HL-60 (cell line): Measurements from ENCODE around the gene ANKRD60.

ENCODE experiments used
- DNase-seq, 2 experiments: peaks; one replicate each; pipeline ENCODE4 v3.0.0-alpha.2; 2010 to 2020; ENCODE audit warnings: low read depth in 1 of 2, low spot score in 1 of 2
- H3K27ac ChIP-seq: fragments of 250-450 bp; sonication (Bioruptor Pico); replicated peaks from 2 replicates; pipeline ENCODE4 v1.5.1; 2020; ENCODE audit warnings: mild to moderate bottlenecking, moderate library complexity
- H3K27me3 ChIP-seq: fragments of 250-450 bp; sonication (Bioruptor Pico); 2 replicates; pipeline ENCODE4 v1.5.1; 2021; ENCODE audit warnings: mild to moderate bottlenecking, moderate library complexity; ENCODE audit not compliant: insufficient read depth, poor library complexity, severe bottlenecking
- H3K4me3 ChIP-seq: replicated peaks from 2 replicates; pipeline ENCODE4 v1.5.1; 2011; ENCODE audit warnings: mild to moderate bottlenecking, control low read depth, low read length; ENCODE audit not compliant: insufficient read depth
- GABPA ChIP-seq: IDR thresholded peaks from 2 replicates; pipeline ENCODE4 v1.6.1; 2012; ENCODE audit warnings: low read depth
- POLR2AphosphoS5 ChIP-seq: IDR thresholded peaks from 2 replicates; pipeline ENCODE4 v1.6.1; 2012; ENCODE audit warnings: low read depth
- SPI1 ChIP-seq: IDR thresholded peaks from 2 replicates; pipeline ENCODE4 v1.6.1; 2012; ENCODE audit warnings: low read depth, mild to moderate bottlenecking, borderline replicate concordance
- TF ChIP-seq, protein P1 (sequence below): IDR thresholded peaks from one replicate; pipeline ENCODE4 v1.5.1; 2011; ENCODE audit warnings: low read length, control low read depth, inconsistent platforms; ENCODE audit not compliant: insufficient read depth
- TF ChIP-seq, protein P2 (sequence below): IDR thresholded peaks from 2 replicates; pipeline ENCODE4 v1.6.1; 2012; ENCODE audit warnings: low read depth; ENCODE audit not compliant: insufficient replicate concordance

The ANKRD60 gene

DNA sequence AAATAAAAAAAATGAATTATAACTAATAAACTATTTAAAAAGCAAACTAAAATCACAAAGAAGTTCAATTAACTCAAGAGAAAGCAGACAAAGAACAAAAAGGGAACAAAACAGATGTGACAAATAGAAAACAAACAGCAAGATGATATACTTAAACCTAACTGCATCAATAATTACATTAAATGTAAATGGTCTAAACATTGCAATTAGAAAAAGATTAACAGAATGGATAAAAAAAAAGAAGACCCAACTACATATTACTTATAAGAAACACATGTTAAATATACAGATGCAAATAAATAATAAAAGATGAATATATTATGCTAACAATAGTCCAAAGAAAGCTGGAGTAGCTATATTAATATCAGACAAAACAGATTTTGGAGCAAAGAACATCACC, 45.9 kb upstream of the ANKRD60 start:
- H3K27me3 ChIP-seq: no peaks in the 10 kb centered on the region
- H3K4me3 ChIP-seq: no peak overlapping the region
- H3K27ac ChIP-seq: no peak overlapping the region
- TF ChIP-seq POLR2AphosphoS5 (no peak), SPI1 (no peak), GABPA (no peak)
- TF ChIP-seq, protein P1, sequence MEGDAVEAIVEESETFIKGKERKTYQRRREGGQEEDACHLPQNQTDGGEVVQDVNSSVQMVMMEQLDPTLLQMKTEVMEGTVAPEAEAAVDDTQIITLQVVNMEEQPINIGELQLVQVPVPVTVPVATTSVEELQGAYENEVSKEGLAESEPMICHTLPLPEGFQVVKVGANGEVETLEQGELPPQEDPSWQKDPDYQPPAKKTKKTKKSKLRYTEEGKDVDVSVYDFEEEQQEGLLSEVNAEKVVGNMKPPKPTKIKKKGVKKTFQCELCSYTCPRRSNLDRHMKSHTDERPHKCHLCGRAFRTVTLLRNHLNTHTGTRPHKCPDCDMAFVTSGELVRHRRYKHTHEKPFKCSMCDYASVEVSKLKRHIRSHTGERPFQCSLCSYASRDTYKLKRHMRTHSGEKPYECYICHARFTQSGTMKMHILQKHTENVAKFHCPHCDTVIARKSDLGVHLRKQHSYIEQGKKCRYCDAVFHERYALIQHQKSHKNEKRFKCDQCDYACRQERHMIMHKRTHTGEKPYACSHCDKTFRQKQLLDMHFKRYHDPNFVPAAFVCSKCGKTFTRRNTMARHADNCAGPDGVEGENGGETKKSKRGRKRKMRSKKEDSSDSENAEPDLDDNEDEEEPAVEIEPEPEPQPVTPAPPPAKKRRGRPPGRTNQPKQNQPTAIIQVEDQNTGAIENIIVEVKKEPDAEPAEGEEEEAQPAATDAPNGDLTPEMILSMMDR: no peak
- TF ChIP-seq, protein P2, sequence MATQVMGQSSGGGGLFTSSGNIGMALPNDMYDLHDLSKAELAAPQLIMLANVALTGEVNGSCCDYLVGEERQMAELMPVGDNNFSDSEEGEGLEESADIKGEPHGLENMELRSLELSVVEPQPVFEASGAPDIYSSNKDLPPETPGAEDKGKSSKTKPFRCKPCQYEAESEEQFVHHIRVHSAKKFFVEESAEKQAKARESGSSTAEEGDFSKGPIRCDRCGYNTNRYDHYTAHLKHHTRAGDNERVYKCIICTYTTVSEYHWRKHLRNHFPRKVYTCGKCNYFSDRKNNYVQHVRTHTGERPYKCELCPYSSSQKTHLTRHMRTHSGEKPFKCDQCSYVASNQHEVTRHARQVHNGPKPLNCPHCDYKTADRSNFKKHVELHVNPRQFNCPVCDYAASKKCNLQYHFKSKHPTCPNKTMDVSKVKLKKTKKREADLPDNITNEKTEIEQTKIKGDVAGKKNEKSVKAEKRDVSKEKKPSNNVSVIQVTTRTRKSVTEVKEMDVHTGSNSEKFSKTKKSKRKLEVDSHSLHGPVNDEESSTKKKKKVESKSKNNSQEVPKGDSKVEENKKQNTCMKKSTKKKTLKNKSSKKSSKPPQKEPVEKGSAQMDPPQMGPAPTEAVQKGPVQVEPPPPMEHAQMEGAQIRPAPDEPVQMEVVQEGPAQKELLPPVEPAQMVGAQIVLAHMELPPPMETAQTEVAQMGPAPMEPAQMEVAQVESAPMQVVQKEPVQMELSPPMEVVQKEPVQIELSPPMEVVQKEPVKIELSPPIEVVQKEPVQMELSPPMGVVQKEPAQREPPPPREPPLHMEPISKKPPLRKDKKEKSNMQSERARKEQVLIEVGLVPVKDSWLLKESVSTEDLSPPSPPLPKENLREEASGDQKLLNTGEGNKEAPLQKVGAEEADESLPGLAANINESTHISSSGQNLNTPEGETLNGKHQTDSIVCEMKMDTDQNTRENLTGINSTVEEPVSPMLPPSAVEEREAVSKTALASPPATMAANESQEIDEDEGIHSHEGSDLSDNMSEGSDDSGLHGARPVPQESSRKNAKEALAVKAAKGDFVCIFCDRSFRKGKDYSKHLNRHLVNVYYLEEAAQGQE: no peak
- DNase-seq: no peak

DNA sequence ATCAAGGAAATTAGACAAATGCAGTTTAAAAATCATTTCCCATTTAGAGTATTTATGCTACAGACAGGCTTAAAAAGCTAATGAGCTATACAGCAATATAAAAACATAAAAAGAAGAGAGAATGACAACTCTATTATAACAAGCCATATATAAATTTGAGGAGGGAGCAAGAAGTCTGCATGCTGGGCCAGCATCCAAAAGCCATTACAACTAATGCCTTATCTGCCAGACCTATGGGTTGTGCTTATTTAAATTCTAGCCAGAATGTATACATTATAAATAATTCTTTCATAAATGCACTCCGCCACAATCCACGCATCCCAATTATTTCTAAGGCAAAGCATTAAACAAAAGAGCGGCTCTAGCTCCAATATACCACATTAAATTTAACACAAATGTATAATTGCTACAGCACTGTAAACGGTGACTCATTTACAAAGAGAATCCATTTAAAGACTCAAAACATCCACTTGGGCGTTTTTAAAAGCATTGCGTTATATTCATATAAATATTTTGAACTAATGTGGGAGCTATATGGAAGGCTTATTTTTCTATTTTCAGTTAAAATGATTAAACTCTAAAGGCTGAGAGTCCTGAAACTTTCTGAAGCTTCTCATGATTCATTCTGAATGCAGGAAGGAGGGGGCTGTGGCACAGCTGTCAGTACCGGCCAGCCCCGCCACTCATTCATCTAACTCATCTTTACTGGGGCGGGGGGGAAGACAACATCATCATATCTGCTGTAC, 43.3 kb upstream of the ANKRD60 start:
- DNase-seq: no peak
- Histone ChIP-seq H3K27me3 (no peaks in the 10 kb centered on the region), H3K4me3 (no peak overlapping the region), H3K27ac (no peak overlapping the region)
- TF ChIP-seq GABPA (no peak), POLR2AphosphoS5 (no peak), SPI1 (no peak)
- TF ChIP-seq, protein P1: no peak
- TF ChIP-seq, protein P2: no peak

DNA sequence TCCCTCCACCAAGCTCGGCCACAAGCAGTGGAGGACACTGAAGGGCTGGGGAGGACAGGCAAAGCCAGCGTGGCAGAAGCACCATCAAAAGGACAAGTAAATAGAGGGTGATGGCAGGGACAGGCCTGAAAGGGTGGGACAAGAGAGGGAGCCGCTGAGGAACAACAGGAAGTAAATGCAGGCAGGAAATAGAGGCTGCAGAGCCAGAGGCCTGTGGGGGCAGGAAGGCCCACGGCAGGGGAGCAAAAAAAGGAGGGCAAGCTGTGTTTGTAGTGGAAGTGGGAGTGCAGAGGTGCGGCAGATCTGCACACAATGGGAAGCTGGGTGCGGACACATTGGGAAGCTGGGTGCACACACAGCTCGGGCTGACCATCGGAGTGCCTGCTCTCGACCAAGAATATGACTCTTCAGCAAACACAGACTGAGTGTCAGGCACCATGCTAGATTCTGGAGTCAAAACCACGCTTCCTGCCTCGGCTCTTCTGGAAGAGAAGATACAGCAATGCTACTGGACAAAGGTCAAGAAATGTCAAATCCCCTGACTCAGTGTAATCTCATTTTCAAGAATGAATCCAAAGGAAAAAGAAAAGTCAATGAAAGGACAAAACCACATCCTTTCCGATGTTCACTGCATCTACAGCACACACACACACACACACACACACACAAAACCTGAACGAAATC, 40.6 kb upstream of the ANKRD60 start:
- DNase-seq: no peak
- TF ChIP-seq, protein P2: no peak
- no peak for TF ChIP-seq POLR2AphosphoS5
- H3K27me3 ChIP-seq: no peaks in the 10 kb centered on the region
- no peak overlapping the region for H3K27ac ChIP-seq
- no peak overlapping the region for H3K4me3 ChIP-seq
